H1 (cell line): Measurements from ENCODE around the gene GREB1L. TPM values are rescaled to one million over a fixed set of nuclear protein-coding genes. Genes with fewer than 3 reads are reported as not detected.

Source experiments
- CTCF ChIA-PET: fragments of 300-600 bp; sonication (Branson Sonifier 250); formaldehyde crosslinking; loops from one replicate; lab custom pipeline; 2021; ENCODE audit not compliant: partially characterized antibody; lab: Charles Lee
- POLR2A ChIA-PET: fragments of 300-600 bp; sonication (Branson Sonifier 250); formaldehyde crosslinking; loops from one replicate; lab custom pipeline; 2021; ENCODE audit warnings: inconsistent platforms; ENCODE audit not compliant: partially characterized antibody; lab: Charles Lee
- DNase-seq, 2 experiments: peaks; one replicate each; pipeline versions ENCODE4 v3.0.0 to v3.0.0-alpha.2; 2010 to 2022; ENCODE audit warnings: low spot score in 2 of 2, low read depth in 1 of 2, mixed read lengths in 1 of 2
- FAIRE-seq: peaks from 2 replicates; lab custom pipeline; 2011; peaks lifted over from hg19 to GRCh38; lab: Jason Lieb, UNC
- H2AFZ ChIP-seq: 2 replicates; pipeline ENCODE4 v1.8.1; 2012; ENCODE audit warnings: low read length, inconsistent platforms
- H2AK5ac ChIP-seq: 2 replicates; pipeline ENCODE4 v1.6.1; 2013; ENCODE audit warnings: low read depth, low read length
- H2BK120ac ChIP-seq: replicated peaks from 2 replicates; pipeline ENCODE3; 2013; ENCODE audit warnings: low read depth, low read length, inconsistent platforms
- H2BK12ac ChIP-seq: 2 replicates; pipeline ENCODE4 v1.6.1; 2013; ENCODE audit warnings: low read depth, low read length
- H2BK15ac ChIP-seq: 2 replicates; pipeline ENCODE4 v1.6.1; 2013; ENCODE audit warnings: low read length
- H2BK20ac ChIP-seq: 2 replicates; pipeline ENCODE4 v1.6.1; 2013; ENCODE audit warnings: low read length
- H2BK5ac ChIP-seq: 2 replicates; pipeline ENCODE4 v1.6.1; 2013; ENCODE audit warnings: low read depth, low read length
- H3K14ac ChIP-seq: 2 replicates; pipeline ENCODE4 v1.6.1; 2013; ENCODE audit warnings: inconsistent platforms; ENCODE audit not compliant: insufficient read length
- H3K18ac ChIP-seq: 2 replicates; pipeline ENCODE4 v1.6.1; 2013; ENCODE audit warnings: low read length; ENCODE audit errors: extremely low read depth
- H3K23ac ChIP-seq: 2 replicates; pipeline ENCODE4 v1.6.1; 2013; ENCODE audit warnings: inconsistent platforms; ENCODE audit not compliant: insufficient read length
- H3K23me2 ChIP-seq: 2 replicates; pipeline ENCODE4 v1.6.1; 2013; ENCODE audit warnings: low read depth, low read length
- H3K27ac ChIP-seq: 2 replicates; pipeline ENCODE4 v1.6.1; 2011; ENCODE audit warnings: low read depth, low read length, inconsistent platforms
- H3K27me3 ChIP-seq, 4 experiments: replicated peaks in 1 of 4; 1 replicate in 1 of 4; 2 replicates in 3 of 4; pipeline versions ENCODE4 v1.6.1 to v1.8.1; 2011 to 2013; ENCODE audit warnings: low read length in 3 of 4, mild to moderate bottlenecking in 3 of 4, inconsistent platforms in 2 of 4, mixed read lengths in 2 of 4, moderate library complexity in 1 of 4; ENCODE audit not compliant: control insufficient read depth in 3 of 4, insufficient read depth in 3 of 4; ENCODE audit errors: extremely low read depth in 1 of 4
- H3K36me3 ChIP-seq, 4 experiments: 2 replicates each; pipeline versions ENCODE4 v1.6.1 to v1.8.1; 2011 to 2013; ENCODE audit warnings: mild to moderate bottlenecking in 4 of 4, low read length in 3 of 4, moderate library complexity in 2 of 4, control low read depth in 1 of 4, inconsistent platforms in 1 of 4; ENCODE audit not compliant: insufficient read depth in 4 of 4, control insufficient read depth in 2 of 4
- H3K4ac ChIP-seq: replicated peaks from 2 replicates; pipeline ENCODE3; 2013; ENCODE audit warnings: low read length, low read depth, mixed read lengths, inconsistent platforms; ENCODE audit not compliant: insufficient read length
- H3K4me1 ChIP-seq, 4 experiments: replicated peaks in 1 of 4; 1 replicate in 1 of 4; 2 replicates in 3 of 4; pipeline versions ENCODE4 v1.6.1 to v1.8.1; 2011 to 2013; ENCODE audit warnings: low read length in 3 of 4, inconsistent platforms in 2 of 4, mixed read lengths in 1 of 4; ENCODE audit not compliant: insufficient read depth in 4 of 4, control insufficient read depth in 3 of 4
- H3K4me2 ChIP-seq, 2 experiments: 2 replicates each; pipeline versions ENCODE4 v1.6.1 to v1.8.1; 2011 to 2013; ENCODE audit warnings: low read depth in 2 of 2, low read length in 2 of 2, control low read depth in 1 of 2, inconsistent platforms in 1 of 2, mild to moderate bottlenecking in 1 of 2; ENCODE audit not compliant: insufficient read depth in 1 of 2
- H3K4me3 ChIP-seq, 4 experiments: fragments of 200-600, 300-600 bp in 1 of 4; sonication (generic), shearing (Covaris generic), sonication (Bioruptor Twin) in 1 of 4; 2 replicates each; pipeline versions ENCODE4 v1.5.1 to v1.8.1; 2011 to 2016; ENCODE audit warnings: low read length in 4 of 4, low read depth in 3 of 4, control low read depth in 2 of 4, inconsistent platforms in 2 of 4, mild to moderate bottlenecking in 2 of 4, mixed read lengths in 1 of 4, moderate library complexity in 1 of 4; ENCODE audit not compliant: insufficient read depth in 2 of 4; ENCODE audit errors: extremely low read depth in 1 of 4
- H3K56ac ChIP-seq: replicated peaks from 2 replicates; pipeline ENCODE3; 2013; ENCODE audit warnings: low read depth, mild to moderate bottlenecking, mixed read lengths, low read length, inconsistent platforms; ENCODE audit not compliant: insufficient read length
- H3K79me1 ChIP-seq: 2 replicates; pipeline ENCODE4 v1.6.1; 2013; ENCODE audit warnings: low read depth, low read length, control low read depth
- H3K79me2 ChIP-seq, 2 experiments: 2 replicates each; pipeline versions ENCODE4 v1.6.1 to v1.8.1; 2012 to 2013; ENCODE audit warnings: low read length in 2 of 2, mild to moderate bottlenecking in 2 of 2, inconsistent platforms in 1 of 2; ENCODE audit not compliant: insufficient read depth in 2 of 2, control insufficient read depth in 1 of 2
- H3K9ac ChIP-seq, 4 experiments: replicated peaks in 1 of 4; 1 replicate in 1 of 4; 2 replicates in 3 of 4; pipeline versions ENCODE4 v1.6.1 to v1.8.1; 2011 to 2013; ENCODE audit warnings: low read depth in 3 of 4, low read length in 3 of 4, control low read depth in 2 of 4, mild to moderate bottlenecking in 2 of 4, moderate library complexity in 2 of 4, inconsistent platforms in 1 of 4; ENCODE audit errors: extremely low read depth in 1 of 4
- H3K9me3 ChIP-seq, 2 experiments: 2 replicates each; pipeline versions ENCODE4 v1.6.1 to v1.8.1; 2012 to 2013; ENCODE audit warnings: mild to moderate bottlenecking in 2 of 2, moderate library complexity in 2 of 2, control low read depth in 1 of 2, inconsistent platforms in 1 of 2, low read depth in 1 of 2, low read length in 1 of 2, mixed read lengths in 1 of 2; ENCODE audit not compliant: insufficient read depth in 2 of 2
- H4K20me1 ChIP-seq, 2 experiments: replicated peaks in 1 of 2; 2 replicates each; pipeline versions ENCODE3 to v1.8.1; 2011 to 2013; ENCODE audit warnings: inconsistent platforms in 2 of 2, low read length in 2 of 2, mild to moderate bottlenecking in 1 of 2; ENCODE audit not compliant: insufficient read depth in 2 of 2, control insufficient read depth in 1 of 2
- H4K5ac ChIP-seq: 2 replicates; pipeline ENCODE4 v1.6.1; 2013; ENCODE audit warnings: low read length, low read depth, mixed read lengths, inconsistent platforms; ENCODE audit not compliant: insufficient read length
- H4K8ac ChIP-seq: 2 replicates; pipeline ENCODE4 v1.8.0; 2013; ENCODE audit warnings: mild to moderate bottlenecking, moderate library complexity, low read length, inconsistent platforms; ENCODE audit not compliant: insufficient read depth; ENCODE audit errors: extremely low read depth
- H4K91ac ChIP-seq: replicated peaks from 2 replicates; pipeline ENCODE3; 2013; ENCODE audit warnings: low read length, mixed read lengths, inconsistent platforms; ENCODE audit not compliant: insufficient read length
- RFX5 ChIP-seq: IDR thresholded peaks from 2 replicates; pipeline ENCODE4 v1.6.1; 2011; ENCODE audit warnings: low read depth, low read length, improper control_type of control experiment, borderline replicate concordance
- WGBS, 2 experiments: shearing (Covaris generic) in 1 of 2; methylation state at CpG; one replicate each; pipeline versions ENCODE4 v1.1.6 to v1.1.7; 2013 to 2015; ENCODE audit warnings: low lambda C conversion rate in 2 of 2, mixed read lengths in 2 of 2, inconsistent platforms in 1 of 2, low coverage in 1 of 2, missing lambda C conversion rate in 1 of 2; ENCODE audit not compliant: insufficient replicate concordance in 2 of 2, insufficient coverage in 1 of 2, insufficient read length in 1 of 2; ENCODE audit errors: extremely low coverage in 1 of 2, missing lambda C conversion rate in 1 of 2; 5-methylcytosine and 5-hydroxymethylcytosine counted together
- polyA plus RNA-seq, 7 experiments: library from polyadenylated mRNA; depleted of rRNA in 3 of 7; stranded (reverse) in 5 of 7; unstranded in 2 of 7; fragments of >200 nt in 5 of 7; fragments of 200-250 nt in 2 of 7; gene quantifications; 1 replicate in 5 of 7; 2 replicates in 1 of 7; 4 replicates in 1 of 7; pipeline versions ENCODE4 v1.2.1 to v1.2.3, GENCODE V29; 2011 to 2013; ENCODE audit warnings: missing spikeins in 2 of 7, mixed read lengths in 2 of 7
- total RNA-seq: library from RNA; stranded (reverse); fragmentation: NEBNext Ultra II Directional; extraction: Animal tissue kit (Norgen Biotek cat#: 25700); gene quantifications from 2 replicates; pipeline ENCODE4 v1.2.1, GENCODE V29; 2021

GREB1L gene
- total and polyA plus RNA-seq, 2 of the 8 experiments (the other 6 are each of a cell fraction or from before 2014, with no cell fraction given), result 0.34 to 1.6 TPM

DNA sequence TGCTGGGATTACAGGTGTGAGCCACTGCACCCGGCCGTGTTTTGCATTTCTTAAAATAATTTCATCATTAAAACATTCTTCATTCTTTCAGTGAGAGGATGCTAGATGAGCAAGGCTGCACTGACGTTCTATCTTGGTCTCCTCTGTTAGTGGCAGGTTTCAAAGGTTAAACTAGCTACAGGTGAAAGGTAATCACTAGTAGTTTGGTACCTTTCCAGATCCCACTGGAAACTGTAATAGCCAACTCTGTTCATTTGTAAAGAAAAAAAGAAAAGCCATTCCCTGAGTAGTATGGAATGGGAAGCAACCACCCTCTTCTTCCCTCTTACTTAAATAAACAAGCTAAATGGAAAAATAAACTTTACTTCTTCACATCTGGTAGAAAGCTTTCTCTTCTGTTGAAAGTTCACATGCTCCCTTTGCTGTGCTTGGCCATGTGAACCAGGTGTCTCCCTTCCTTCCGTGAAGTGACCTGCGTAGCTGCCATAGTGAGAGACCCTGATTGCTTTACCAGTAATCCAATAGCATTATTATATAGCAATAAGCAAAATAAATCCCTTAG, 94.0 kb downstream of the GREB1L start:
- Histone ChIP-seq H3K4me2 (no peak overlapping the region), H3K79me2 (no peaks in the 10 kb centered on the region), H4K20me1 (no peaks in the 10 kb centered on the region), H3K27me3 (no peaks in the 10 kb centered on the region), H3K23ac (no peak overlapping the region), H3K4me3 (no peak overlapping the region), H2AK5ac (no peak overlapping the region), H3K56ac (no peak overlapping the region), H2BK5ac (no peak overlapping the region), H2BK12ac (no peak overlapping the region), H4K5ac (no peak overlapping the region), H4K91ac (no peak overlapping the region), H3K9me3 (no peaks in the 10 kb centered on the region), H3K4me1 (peaks cover 0 to 5% (median 0%) of the 10 kb centered on the region in 4 experiments; a peak in 1 of 7 replicates), H3K9ac (no peak overlapping the region), H3K79me1 (no peaks in the 10 kb centered on the region), H3K23me2 (no peaks in the 10 kb centered on the region), H3K36me3 (no peaks in the 10 kb centered on the region), H3K18ac (no peak overlapping the region), H3K27ac (no peak overlapping the region), H2BK120ac (no peak overlapping the region), H2BK20ac (no peak overlapping the region), H3K4ac (no peak overlapping the region), H2AFZ (no peak overlapping the region), H2BK15ac (no peak overlapping the region), H3K14ac (no peak overlapping the region), H4K8ac (no peak overlapping the region)
- no peak for TF ChIP-seq RFX5
- CTCF ChIA-PET, result interaction anchor here (0.6 kb wide), 1 partner anchor 161 kb away, joined by 4 read pairs; no protein-coding TSS in a partner anchor
- no peak for FAIRE-seq
- DNase-seq, result no peak
- POLR2A ChIA-PET, result no interaction called here
- 90% methylated on average over 5 of the region's 5 CpGs; no CpG with 5 or more reads in 1 of the 2 experiments for WGBS, 2 experiments
